HepG2 (cell line): ENCODE results near the gene SOWAHD. TPM values are rescaled to one million over a fixed set of nuclear protein-coding genes. Genes with fewer than 3 reads are reported as not detected.

ENCODE experiments used
- CENPT ChIP-seq: sonication (generic); formaldehyde crosslinking; IDR thresholded peaks from 2 replicates; pipeline ENCODE4 v1.8.0; 2022; ENCODE audit warnings: low read depth, mild to moderate bottlenecking, moderate library complexity, missing genetic modification reagents
- HHEX ChIP-seq: IDR thresholded peaks from 2 replicates; pipeline ENCODE4 v1.6.1; 2016; ENCODE audit warnings: control low read depth
- HNF1B ChIP-seq: sonication (generic); formaldehyde crosslinking; IDR thresholded peaks from 2 replicates; pipeline ENCODE4 v1.5.1; 2020; ENCODE audit warnings: mild to moderate bottlenecking, moderate library complexity, missing genetic modification reagents
- KIAA2018 ChIP-seq: sonication (generic); formaldehyde crosslinking; IDR thresholded peaks from 2 replicates; pipeline ENCODE4 v1.5.0; 2020; ENCODE audit warnings: mild to moderate bottlenecking, missing genetic modification reagents, borderline replicate concordance
- MED13 ChIP-seq: sonication (generic); formaldehyde crosslinking; IDR thresholded peaks from 2 replicates; pipeline ENCODE4 v1.5.0; 2020; ENCODE audit warnings: missing genetic modification reagents
- MEF2D ChIP-seq: sonication (generic); formaldehyde crosslinking; IDR thresholded peaks from 2 replicates; pipeline ENCODE4 v1.5.1; 2020; ENCODE audit warnings: mild to moderate bottlenecking, missing genetic modification reagents
- PLRG1 ChIP-seq: fragments of 450-650 bp; conservative IDR thresholded peaks from 2 replicates; pipeline ENCODE4 v1.6.1; 2016
- RXRA ChIP-seq: sonication (generic); formaldehyde crosslinking; IDR thresholded peaks from 2 replicates; pipeline ENCODE4 v1.5.1; 2020; ENCODE audit warnings: missing genetic modification reagents
- SIN3B ChIP-seq: fragments of 150-350 bp; IDR thresholded peaks from 2 replicates; pipeline ENCODE4 v1.6.1; 2014; ENCODE audit warnings: low read length
- SMAD9 ChIP-seq: sonication (generic); formaldehyde crosslinking; IDR thresholded peaks from 2 replicates; pipeline ENCODE4 v1.5.1; 2020; ENCODE audit warnings: mild to moderate bottlenecking, missing genetic modification reagents
- SMC3 ChIP-seq: IDR thresholded peaks from 2 replicates; pipeline ENCODE4 v1.6.1; 2011; ENCODE audit warnings: low read length, improper control_type of control experiment
- SOX13 ChIP-seq, 3 experiments: fragments of 450-650 bp in 1 of 3; sonication (generic) in 1 of 3; formaldehyde crosslinking in 1 of 3; IDR thresholded peaks in 2 of 3; conservative IDR thresholded peaks in 1 of 3; 2 replicates each; pipeline versions ENCODE4 v1.5.0 to v1.6.1; 2016 to 2020; ENCODE audit warnings: antibody characterized with exemption in 1 of 3, mild to moderate bottlenecking in 1 of 3, missing compliant biosample characterization in 1 of 3, missing genetic modification reagents in 1 of 3, moderate library complexity in 1 of 3
- TBL1XR1 ChIP-seq: fragments of 150-350 bp; IDR thresholded peaks from 2 replicates; pipeline ENCODE4 v1.6.1; 2014; ENCODE audit warnings: borderline replicate concordance, low read length; ENCODE audit not compliant: partially characterized antibody
- ZBTB37 ChIP-seq: sonication (generic); formaldehyde crosslinking; IDR thresholded peaks from 2 replicates; pipeline ENCODE4 v1.4.0; 2020; ENCODE audit warnings: mild to moderate bottlenecking, missing genetic modification reagents
- ZFP37 ChIP-seq: sonication (generic); formaldehyde crosslinking; IDR thresholded peaks from 2 replicates; pipeline ENCODE4 v1.4.0; 2020; ENCODE audit warnings: missing genetic modification reagents, borderline replicate concordance
- ZNF740 ChIP-seq: sonication (generic); formaldehyde crosslinking; IDR thresholded peaks from 2 replicates; pipeline ENCODE4 v1.4.0; 2020; ENCODE audit warnings: missing genetic modification reagents
- ZNF773 ChIP-seq: sonication (generic); formaldehyde crosslinking; IDR thresholded peaks from 2 replicates; pipeline ENCODE4 v1.4.0; 2020; ENCODE audit warnings: missing genetic modification reagents, borderline replicate concordance
- polyA plus RNA-seq, 8 experiments: library from polyadenylated mRNA; depleted of rRNA in 3 of 8; stranded (reverse) in 7 of 8; unstranded in 1 of 8; fragments of >200 nt; fragmentation: Illumina TruSeq in 4 of 8; extraction: Trizol in 4 of 8; gene quantifications; 2 replicates each; pipeline versions ENCODE4 v1.2.1 to v1.2.3, GENCODE V29; 2011 to 2016; ENCODE audit warnings: low read depth in 4 of 8, missing spikeins in 1 of 8, mixed read lengths in 1 of 8; ENCODE audit not compliant: insufficient read depth in 1 of 8
- total RNA-seq, 5 experiments: library from RNA; depleted of rRNA; stranded (reverse); fragments of >200 nt; fragmentation: Illumina TruSeq; extraction: Trizol; gene quantifications; 2 replicates each; pipeline ENCODE4 v1.2.3, GENCODE V29; 2016; ENCODE audit warnings: low read depth in 1 of 5

The SOWAHD gene
- total and polyA plus RNA-seq, 2 of the 13 experiments (the other 11 are each of a cell fraction or from before 2014, with no cell fraction given), result 1.0 to 1.3 TPM

- no peak for TF ChIP-seq HNF1B (CRISPR knock-in tag)
- TF ChIP-seq ZNF740 (CRISPR knock-in tag), result no peak
- TF ChIP-seq SOX13 (IDR thresholded peaks at IDR 0.05), result no peak
- TF ChIP-seq SOX13 (CRISPR knock-in tag; conservative IDR thresholded peaks at IDR 0.05 in 1 of 2, IDR thresholded peaks at IDR 0.05 in 1 of 2), result peak in 1 of 2 experiments; percentile 68; a peak in 2 of 4 replicates
- no peak for TF ChIP-seq ZBTB37
- no peak for TF ChIP-seq ZFP37 (CRISPR knock-in tag)
- no peak for TF ChIP-seq HHEX (CRISPR knock-in tag)
- no peak for TF ChIP-seq SMAD9
- no peak for TF ChIP-seq PLRG1
- TF ChIP-seq ZNF773 (CRISPR knock-in tag), result no peak
- no peak for TF ChIP-seq TBL1XR1
- TF ChIP-seq SMC3, result no peak
- TF ChIP-seq SIN3B, result no peak
- no peak for TF ChIP-seq CENPT
- peak; percentile 88; the same call in 1 of the 2 replicates for TF ChIP-seq RXRA (CRISPR knock-in tag)
- TF ChIP-seq MEF2D, result no peak
- TF ChIP-seq KIAA2018, result no peak
- no peak for TF ChIP-seq MED13 (CRISPR knock-in tag)
These were observed at the start of gene SOWAHD (continued) for GRCh38 chrX:119757979-119758730.
